GM21619 (cell line): ENCODE data around the gene OR2A14.
"Not testable (repeated sequence)": the region's sequence is repeated elsewhere in the genome, so short reads cannot be mapped to it uniquely, and the experiment has no call there.

ENCODE experiments used
- ATAC-seq: cut with Tn5 transposase; IDR thresholded peaks from one replicate; pipeline ENCODE4 v1.9.1; 2021; ENCODE audit not compliant: unreplicated experiment

Gene OR2A14

GRCh38 chr7:144122876-144123275, at the start of gene OR2A14:
OR2A14 (plus strand) TSS chr7:144123176; CDS start chr7:144129113, 5,937 bp downstream.
- no peak for ATAC-seq

GRCh38 chr7:144074374-144074773, 48.6 kb upstream of the OR2A14 start:
- ATAC-seq, result no peak

- no peak for ATAC-seq
Measured at GRCh38 chr7:144085978-144086377, 37.0 kb upstream of the OR2A14 start, which contains the start of gene OR2A12. OR2A12 (plus strand) TSS chr7:144086278; CDS start chr7:144095108, 8,830 bp downstream.

GRCh38 chr7:144086730-144087129, 36.2 kb upstream of the OR2A14 start:
- no peak for ATAC-seq

GRCh38 chr7:144087230-144087629, 35.7 kb upstream of the OR2A14 start:
- no peak for ATAC-seq

- ATAC-seq, result no peak
Measured at GRCh38 chr7:144090667-144091066, 32.3 kb upstream of the OR2A14 start.

GRCh38 chr7:144098776-144099175, 24.2 kb upstream of the OR2A14 start:
- no peak for ATAC-seq

- no peak for ATAC-seq
Measured at GRCh38 chr7:144100607-144101006, 22.4 kb upstream of the OR2A14 start.

- no peak for ATAC-seq
Measured at GRCh38 chr7:144102041-144102440, 20.9 kb upstream of the OR2A14 start.

GRCh38 chr7:144105211-144105610, 17.8 kb upstream of the OR2A14 start:
- ATAC-seq, result no peak

- ATAC-seq, result no peak
Measured at GRCh38 chr7:144109283-144109682, 13.7 kb upstream of the OR2A14 start, which contains the start of gene OR2A2. OR2A2 (plus strand) TSS chr7:144109583; CDS start chr7:144109583, 0 bp downstream.

GRCh38 chr7:144110272-144110671, 12.7 kb upstream of the OR2A14 start:
- no peak for ATAC-seq

GRCh38 chr7:144113651-144114050, 9.3 kb upstream of the OR2A14 start:
- no peak for ATAC-seq

GRCh38 chr7:144118341-144118740, 4.6 kb upstream of the OR2A14 start:
- ATAC-seq, result no peak

GRCh38 chr7:144127714-144128334, 4.8 kb downstream of the OR2A14 start:
- peak; percentile 100 for ATAC-seq

- ATAC-seq, result not testable (repeated sequence)
Measured at GRCh38 chr7:144129601-144130000, 6.6 kb downstream of the OR2A14 start.

- ATAC-seq, result no peak
Measured at GRCh38 chr7:144130730-144131129, 7.8 kb downstream of the OR2A14 start.

- no peak for ATAC-seq
Measured at GRCh38 chr7:144132262-144132661, 9.3 kb downstream of the OR2A14 start.

- peak; percentile 45 for ATAC-seq
Measured at GRCh38 chr7:144133307-144133706, 10.3 kb downstream of the OR2A14 start.

GRCh38 chr7:144134116-144134515, 11.1 kb downstream of the OR2A14 start:
- no peak for ATAC-seq

- no peak for ATAC-seq
Measured at GRCh38 chr7:144137501-144137900, 14.5 kb downstream of the OR2A14 start.

GRCh38 chr7:144142187-144142586, 19.2 kb downstream of the OR2A14 start:
- ATAC-seq, result no peak

- ATAC-seq, result no peak
Measured at GRCh38 chr7:144144426-144144825, 21.4 kb downstream of the OR2A14 start.
